Measurements from ENCODE around the gene ZNF32.

Gene ZNF32

DNA sequence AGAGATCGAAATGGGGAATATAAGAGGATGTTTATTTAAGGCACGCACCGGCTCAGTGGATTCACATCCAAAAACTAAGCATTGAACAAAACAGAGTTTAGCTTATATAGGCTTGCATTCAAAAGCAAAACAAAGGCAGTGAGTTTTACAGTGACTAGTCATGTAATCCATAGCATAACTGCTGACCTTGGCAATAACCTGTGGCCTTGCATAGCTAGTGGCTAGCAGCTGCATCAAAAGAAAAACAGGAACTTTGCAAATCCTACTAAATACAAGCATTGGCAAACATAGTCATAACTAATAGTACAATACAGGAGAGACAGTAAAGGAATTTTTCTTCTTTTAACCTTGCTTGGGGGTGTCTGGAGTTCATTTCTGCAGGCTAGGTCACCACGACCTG is 52.1 kb downstream of the ZNF32 start:
- Histone ChIP-seq H3K27ac (ENCODE audit: poor library complexity, severe bottlenecking) (no peak overlapping the region), H3K4me3 (ENCODE audit: severe bottlenecking) (no peak overlapping the region), H3K4me1 (ENCODE audit: insufficient read depth, poor library complexity, severe bottlenecking) (no peaks in the 10 kb centered on the region), H3K36me3 (ENCODE audit: low read depth) (no peaks in the 10 kb centered on the region), H3K9me3 (ENCODE audit: severe bottlenecking) (no peaks in the 10 kb centered on the region), H3K27me3 (ENCODE audit: insufficient read depth, poor library complexity, severe bottlenecking) (no peaks in the 10 kb centered on the region)
- DNase-seq (ENCODE audit: low spot score) (no peak), ATAC-seq (ENCODE audit: low read depth) (no peak)
- no peak for TF ChIP-seq CTCF (IDR thresholded peaks at IDR 0.05; ENCODE audit: poor library complexity, severe bottlenecking)

DNA sequence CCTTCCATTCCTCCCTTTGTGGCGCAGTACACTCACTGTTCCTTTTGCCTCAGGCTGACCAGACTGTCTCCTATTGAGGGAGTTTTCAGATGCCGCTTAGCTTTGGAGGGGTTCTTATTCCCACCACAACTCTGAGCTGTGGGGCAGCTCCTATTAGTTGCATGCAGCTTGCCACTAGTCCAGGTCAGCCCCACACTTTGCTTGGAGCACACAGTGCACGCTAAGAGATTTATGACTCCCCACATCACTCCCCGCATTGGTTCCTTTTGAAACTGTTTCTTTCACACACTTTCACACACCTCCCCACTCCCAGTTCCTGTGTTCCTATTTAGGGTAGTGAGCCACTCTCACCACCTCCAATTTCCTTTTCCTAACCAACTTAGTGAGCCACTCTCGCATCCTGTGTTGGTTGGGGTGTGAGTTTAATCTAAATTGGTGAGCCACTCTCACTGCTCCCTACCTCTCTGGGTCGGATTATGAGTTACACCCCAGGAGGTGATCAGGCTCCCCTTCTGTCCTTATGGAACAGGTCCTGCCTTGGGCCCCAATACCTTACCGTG is 52.9 kb downstream of the ZNF32 start:
- no peaks in the 10 kb centered on the region for H3K27me3 ChIP-seq (ENCODE audit: insufficient read depth, poor library complexity, severe bottlenecking)
- no peak for DNase-seq (ENCODE audit: low spot score)
- no peaks in the 10 kb centered on the region for H3K4me1 ChIP-seq (ENCODE audit: insufficient read depth, poor library complexity, severe bottlenecking)
- ATAC-seq (ENCODE audit: low read depth) = no peak
- H3K4me3 ChIP-seq (ENCODE audit: severe bottlenecking) = no peak overlapping the region
- TF ChIP-seq CTCF (IDR thresholded peaks at IDR 0.05; ENCODE audit: poor library complexity, severe bottlenecking) = no peak
- H3K27ac ChIP-seq (ENCODE audit: poor library complexity, severe bottlenecking) = no peak overlapping the region
- no peaks in the 10 kb centered on the region for H3K9me3 ChIP-seq (ENCODE audit: severe bottlenecking)
- no peaks in the 10 kb centered on the region for H3K36me3 ChIP-seq (ENCODE audit: low read depth)

DNA sequence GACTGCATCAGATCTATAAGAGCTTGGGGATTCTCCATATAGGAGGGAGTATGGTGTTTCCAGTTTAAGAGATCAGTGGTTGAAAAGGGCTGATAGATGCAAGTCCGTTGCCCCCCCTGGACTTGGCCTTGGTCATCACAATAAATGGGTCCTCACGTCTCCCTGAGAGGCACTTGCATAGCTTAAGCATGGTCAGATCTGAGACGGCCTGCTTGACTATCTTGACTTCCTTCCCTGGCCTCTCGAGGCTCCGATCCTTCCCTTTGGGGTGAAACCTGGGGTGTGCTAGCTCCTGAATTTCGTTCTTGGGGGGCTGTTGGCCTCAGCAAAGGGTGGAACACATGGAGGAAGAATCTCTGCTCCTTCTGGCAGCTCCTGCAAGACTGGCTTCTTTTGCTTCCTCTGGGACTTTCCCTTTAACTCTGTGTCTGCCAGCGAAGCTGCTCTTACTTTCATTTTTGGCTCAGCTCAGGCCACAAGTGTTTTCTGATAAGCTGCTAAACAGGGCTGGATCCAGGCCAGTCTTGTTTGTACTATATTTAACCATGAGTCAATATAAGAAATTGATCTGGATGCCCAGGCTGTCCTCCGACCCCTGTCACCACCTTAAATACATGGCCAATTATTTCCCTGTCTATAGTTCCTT is 53.6 kb downstream of the ZNF32 start:
- Histone ChIP-seq H3K4me1 (ENCODE audit: insufficient read depth, poor library complexity, severe bottlenecking) (no peaks in the 10 kb centered on the region), H3K4me3 (ENCODE audit: severe bottlenecking) (no peak overlapping the region), H3K27me3 (ENCODE audit: insufficient read depth, poor library complexity, severe bottlenecking) (no peaks in the 10 kb centered on the region), H3K27ac (ENCODE audit: poor library complexity, severe bottlenecking) (no peak overlapping the region), H3K36me3 (ENCODE audit: low read depth) (no peaks in the 10 kb centered on the region), H3K9me3 (ENCODE audit: severe bottlenecking) (no peaks in the 10 kb centered on the region)
- no peak for DNase-seq (ENCODE audit: low spot score)
- ATAC-seq (ENCODE audit: low read depth) = no peak
- TF ChIP-seq CTCF (IDR thresholded peaks at IDR 0.05; ENCODE audit: poor library complexity, severe bottlenecking) = no peak
